GM18499 (cell line): ENCODE data around the gene HMCN1.
"Not testable (repeated sequence)": the region's sequence is repeated elsewhere in the genome, so short reads cannot be mapped to it uniquely, and the experiment has no call there.

Experiments used
- ATAC-seq: cut with Tn5 transposase; IDR thresholded peaks from one replicate; pipeline ENCODE4 v1.9.1; 2021; ENCODE audit warnings: moderate number of reproducible peaks; ENCODE audit not compliant: insufficient read depth, unreplicated experiment

Gene HMCN1

DNA sequence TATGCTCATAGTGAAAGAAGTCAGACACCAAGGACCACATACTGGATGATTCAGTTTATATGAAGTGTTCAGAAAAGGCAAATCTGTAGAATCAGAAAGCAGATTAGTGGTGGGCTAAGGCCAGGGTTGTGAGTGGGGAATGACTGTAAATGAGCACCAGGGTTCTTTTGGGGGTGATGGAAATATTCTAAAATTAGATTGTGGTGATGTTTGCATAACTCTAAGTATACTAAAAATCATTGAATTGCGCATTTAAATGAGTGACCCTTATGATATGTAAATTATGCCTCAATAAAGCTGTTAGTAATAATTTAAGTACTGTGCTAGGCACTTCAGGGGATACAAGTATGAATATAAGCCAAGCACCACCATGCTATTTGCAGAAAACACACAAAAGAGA lies 384.5 kb downstream of the HMCN1 start:
- ATAC-seq: no peak

- ATAC-seq: no peak
These were observed 388.6 kb downstream of the HMCN1 start for GRCh38 chr1:186122837-186123236.

- ATAC-seq: no peak
These were observed 390.8 kb downstream of the HMCN1 start for GRCh38 chr1:186125035-186125434.

DNA sequence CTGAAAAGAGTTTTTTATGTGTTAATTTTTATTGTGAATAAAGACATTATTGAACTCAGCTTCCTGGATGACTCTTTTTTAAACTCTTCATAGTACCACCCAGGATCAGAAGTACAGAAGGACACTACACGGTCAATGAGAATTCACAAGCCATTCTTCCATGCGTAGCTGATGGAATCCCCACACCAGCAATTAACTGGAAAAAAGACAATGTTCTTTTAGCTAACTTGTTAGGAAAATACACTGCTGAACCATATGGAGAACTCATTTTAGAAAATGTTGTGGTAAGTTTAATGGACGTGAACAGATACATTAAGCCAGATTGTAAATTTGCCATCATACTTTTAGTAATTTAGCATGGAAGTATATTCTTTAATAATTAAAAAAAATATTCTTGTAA lies 391.3 kb downstream of the HMCN1 start:
- no peak for ATAC-seq

DNA sequence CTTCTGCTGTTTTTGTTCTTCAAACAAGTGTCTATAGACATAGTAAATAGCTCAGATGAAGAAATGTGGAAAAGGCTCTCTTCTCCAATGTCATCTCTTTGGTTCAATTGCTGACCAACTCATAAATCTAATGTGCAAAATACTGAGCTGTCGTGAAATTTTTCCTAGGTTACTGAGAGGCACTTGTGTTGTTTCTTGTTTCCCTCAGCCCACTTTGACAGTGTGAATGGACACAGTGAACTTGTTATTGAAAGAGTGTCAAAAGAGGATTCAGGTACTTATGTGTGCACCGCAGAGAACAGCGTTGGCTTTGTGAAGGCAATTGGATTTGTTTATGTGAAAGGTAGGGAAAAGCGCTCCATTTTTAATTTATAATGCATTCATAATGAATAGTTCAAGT lies 395.6 kb downstream of the HMCN1 start:
- ATAC-seq: no peak

GRCh38 chr1:186139115-186139514 lies 404.9 kb downstream of the HMCN1 start:
- no peak for ATAC-seq

DNA sequence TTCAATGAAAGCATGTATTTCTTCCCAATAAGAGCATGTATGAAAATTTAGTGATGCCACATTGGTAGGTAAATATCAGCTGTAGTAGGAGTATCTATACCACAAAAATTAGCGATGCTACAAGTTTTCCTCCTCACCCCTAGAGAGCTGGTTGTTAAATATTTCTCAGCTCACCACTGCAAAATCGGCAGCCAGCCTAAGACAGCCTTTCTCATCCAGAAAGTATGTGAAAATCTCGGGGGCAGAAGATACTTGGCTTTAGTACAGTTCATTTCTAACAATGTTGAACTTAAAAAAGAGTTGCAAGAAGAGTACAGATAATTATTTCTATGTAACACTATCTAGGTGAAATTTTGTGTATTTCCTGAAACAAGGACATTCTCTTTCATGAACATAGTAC lies 405.5 kb downstream of the HMCN1 start:
- ATAC-seq: no peak

GRCh38 chr1:186142159-186142558 lies 408.0 kb downstream of the HMCN1 start:
- no peak for ATAC-seq

- ATAC-seq: no peak
These were observed 408.7 kb downstream of the HMCN1 start for GRCh38 chr1:186142916-186143315.

- ATAC-seq: no peak
These were observed 409.3 kb downstream of the HMCN1 start for GRCh38 chr1:186143481-186143880.

- ATAC-seq: no peak
These were observed 410.3 kb downstream of the HMCN1 start for GRCh38 chr1:186144505-186144904.

- ATAC-seq: no peak
These were observed 412.8 kb downstream of the HMCN1 start for GRCh38 chr1:186146974-186147373.

DNA sequence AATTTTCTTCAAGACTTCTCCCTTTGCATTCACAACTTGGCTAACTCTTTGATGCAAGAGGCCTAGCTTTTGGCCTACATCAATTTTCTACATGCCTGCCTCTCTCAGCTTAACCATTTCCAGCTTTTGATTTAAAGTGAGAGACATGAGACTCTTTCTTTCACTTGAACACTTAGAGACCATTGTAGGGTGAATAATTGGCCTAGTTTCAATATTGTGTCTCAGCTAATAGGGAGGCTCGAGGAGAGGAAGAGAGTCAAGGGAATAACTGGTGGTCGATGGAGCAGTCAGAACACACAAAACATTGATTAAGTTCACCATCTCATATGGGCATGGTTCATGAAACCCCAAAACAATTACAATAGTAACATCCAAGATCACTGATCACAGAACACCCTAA lies 415.4 kb downstream of the HMCN1 start:
- no peak for ATAC-seq

DNA sequence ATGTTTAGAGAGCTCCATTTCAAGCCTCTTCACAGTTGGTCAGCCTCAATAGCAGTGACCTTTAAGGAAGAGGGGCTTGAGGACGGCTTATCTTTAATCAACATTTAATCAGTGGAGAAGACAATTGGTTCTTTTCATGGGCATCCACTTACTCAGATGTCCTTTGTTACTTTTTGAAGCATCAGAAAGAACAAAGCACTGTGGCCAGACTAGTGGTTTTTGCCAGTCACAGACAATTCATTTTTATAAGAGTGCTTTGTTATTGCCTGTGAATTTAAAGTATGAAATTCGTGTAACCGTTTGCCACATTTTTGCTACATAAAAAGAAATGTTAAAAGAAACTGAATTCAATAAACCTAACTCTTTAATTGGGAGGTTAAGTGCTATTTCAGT lies 418.0 kb downstream of the HMCN1 start:
- no peak for ATAC-seq

GRCh38 chr1:186152620-186153239 lies 418.5 kb downstream of the HMCN1 start:
- no peak for ATAC-seq

GRCh38 chr1:186154651-186155050 lies 420.5 kb downstream of the HMCN1 start:
- no peak for ATAC-seq

GRCh38 chr1:186155594-186155993 lies 421.4 kb downstream of the HMCN1 start:
- no peak for ATAC-seq

- ATAC-seq: not testable (repeated sequence)
These were observed 428.7 kb downstream of the HMCN1 start for GRCh38 chr1:186162895-186163294.

- no peak for ATAC-seq
These were observed 430.6 kb downstream of the HMCN1 start for GRCh38 chr1:186164773-186165172.

DNA sequence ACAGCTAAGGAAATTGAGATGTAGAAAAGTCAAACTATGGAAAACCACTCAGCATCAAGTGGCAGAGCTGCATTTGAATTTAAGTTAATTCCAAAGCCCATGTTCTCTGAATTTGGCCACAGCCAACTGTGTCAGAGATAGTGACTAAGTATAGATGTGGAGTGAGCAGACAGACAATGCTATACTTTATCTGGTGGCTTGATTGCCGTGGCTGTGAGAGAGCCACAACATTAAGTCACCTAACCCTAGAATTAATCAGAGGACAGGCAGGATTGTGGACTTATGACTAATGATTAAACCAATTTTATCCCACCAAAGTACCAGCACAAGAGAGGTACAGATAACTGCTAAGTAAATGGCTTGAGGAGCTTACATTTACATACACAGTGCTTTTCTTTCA lies 431.1 kb downstream of the HMCN1 start:
- no peak for ATAC-seq

DNA sequence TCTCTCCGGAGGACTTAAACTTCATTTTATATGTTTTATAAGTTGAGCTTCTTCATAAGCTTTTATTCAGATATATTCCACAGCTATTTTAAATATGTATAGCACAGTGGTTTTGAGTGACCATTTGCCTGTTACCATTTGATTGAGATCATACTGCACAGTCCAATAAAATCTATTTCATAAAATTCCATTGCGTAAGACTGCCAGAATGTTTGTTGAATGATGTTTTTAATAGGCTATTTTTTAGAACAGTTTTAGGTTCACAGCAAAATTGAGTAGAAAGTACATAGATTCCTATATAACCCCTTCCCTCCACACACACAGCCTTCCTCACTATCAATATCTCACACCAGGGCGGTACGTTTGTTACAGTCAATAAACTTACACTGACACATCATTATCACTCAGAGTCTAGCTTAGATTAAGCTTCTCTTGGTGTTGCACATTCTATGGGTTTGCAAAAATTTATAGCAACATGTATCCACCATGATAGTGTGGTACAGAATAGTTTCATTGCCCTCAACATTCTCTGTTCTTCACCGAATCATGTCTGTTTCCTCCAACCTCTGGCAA lies 433.0 kb downstream of the HMCN1 start:
- ATAC-seq: no peak

DNA sequence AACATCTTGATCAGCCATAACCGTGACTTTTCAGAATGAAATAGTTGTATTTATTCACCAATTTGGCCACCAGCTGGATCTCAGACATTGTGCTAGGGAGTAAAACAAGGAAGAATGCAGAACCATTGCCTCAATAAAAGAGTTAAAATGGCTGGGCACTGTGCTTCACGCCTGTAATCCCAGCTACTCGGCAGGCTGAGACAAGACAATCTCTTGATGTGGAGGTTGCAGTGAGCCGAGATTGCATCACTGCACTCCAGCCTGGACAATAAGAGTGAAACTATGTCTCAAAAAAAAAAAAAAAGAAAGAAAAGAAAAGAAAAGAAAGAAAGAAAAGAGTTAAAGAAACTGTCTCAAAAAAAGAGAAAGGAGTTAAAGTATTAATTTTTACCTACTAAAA lies 441.4 kb downstream of the HMCN1 start:
- no peak for ATAC-seq
